Endodermal cell (in vitro differentiated cells): Measurements from ENCODE around the gene GPC6. TPM values are rescaled to one million over a fixed set of nuclear protein-coding genes. Genes with fewer than 3 reads are reported as not detected.

Experiments used
- DNase-seq: peaks from one replicate; pipeline ENCODE4 v3.0.0-alpha.2; 2017
- H3K27ac ChIP-seq: 2 replicates; pipeline ENCODE4 v1.5.1; 2013; ENCODE audit warnings: mild to moderate bottlenecking, low read depth, low read length, moderate library complexity
- H3K27me3 ChIP-seq: 2 replicates; pipeline ENCODE4 v1.6.1; 2013; ENCODE audit warnings: mild to moderate bottlenecking, low read length, moderate library complexity; ENCODE audit not compliant: insufficient read depth, control insufficient read depth, poor library complexity, severe bottlenecking
- H3K36me3 ChIP-seq: 2 replicates; pipeline ENCODE4 v1.7.0; 2013; ENCODE audit warnings: mild to moderate bottlenecking, low read length, moderate library complexity; ENCODE audit not compliant: control insufficient read depth, insufficient read depth
- H3K4me1 ChIP-seq: one replicate; pipeline ENCODE4 v1.7.0; 2013; ENCODE audit warnings: low read length; ENCODE audit not compliant: control insufficient read depth, insufficient read depth
- H3K4me3 ChIP-seq: 2 replicates; pipeline ENCODE4 v1.5.1; 2013; ENCODE audit warnings: mild to moderate bottlenecking, low read length, moderate library complexity
- H3K9ac ChIP-seq: 2 replicates; pipeline ENCODE4 v1.6.1; 2013; ENCODE audit warnings: mild to moderate bottlenecking, low read length, moderate library complexity; ENCODE audit not compliant: poor library complexity, severe bottlenecking; ENCODE audit errors: extremely low read depth
- H3K9me3 ChIP-seq: 2 replicates; pipeline ENCODE4 v1.6.1; 2013; ENCODE audit warnings: mild to moderate bottlenecking, low read length, moderate library complexity; ENCODE audit not compliant: control insufficient read depth
- H3K27ac Mint-ChIP-seq: 2 replicates; pipeline ENCODE4 v1.8.0; 2020; ENCODE audit warnings: mixed read lengths
- H3K27me3 Mint-ChIP-seq: 2 replicates; pipeline ENCODE4 v1.8.0; 2021; ENCODE audit warnings: mild to moderate bottlenecking, mixed read lengths; ENCODE audit not compliant: insufficient read depth
- H3K36me3 Mint-ChIP-seq: 2 replicates; pipeline ENCODE4 v1.8.0; 2020; ENCODE audit warnings: low read depth, mixed read lengths
- H3K4me1 Mint-ChIP-seq: 2 replicates; pipeline ENCODE4 v1.8.0; 2020; ENCODE audit warnings: mixed read lengths
- H3K4me3 Mint-ChIP-seq: 2 replicates; pipeline ENCODE4 v1.8.0; 2020; ENCODE audit warnings: mild to moderate bottlenecking, moderate library complexity, mixed read lengths
- H3K9me3 Mint-ChIP-seq: 2 replicates; pipeline ENCODE4 v1.8.0; 2020; ENCODE audit warnings: mild to moderate bottlenecking, mixed read lengths
- WGBS, 2 experiments: methylation state at CpG; one replicate each; pipeline versions ENCODE4 v1.1.5 to v1.1.7; 2013; ENCODE audit warnings: missing lambda C conversion rate in 2 of 2, mixed read lengths in 1 of 2; ENCODE audit not compliant: insufficient coverage in 1 of 2, insufficient read length in 1 of 2; 5-methylcytosine and 5-hydroxymethylcytosine counted together
- total RNA-seq, 2 donors: library from RNA; stranded (reverse); fragmentation: NEBNext Ultra II Directional in 1 of 2; extraction: Animal tissue kit (Norgen Biotek cat#: 25700) in 1 of 2; gene quantifications; 2 replicates in 1 of 2; 3 replicates in 1 of 2; pipeline ENCODE4 v1.2.1, GENCODE V29; 2021
- TF ChIP-seq, protein P1 (sequence below): fragments of 200-600 bp; sonication (generic); conservative IDR thresholded peaks from 2 replicates; pipeline ENCODE4 v1.5.0; 2021; ENCODE audit warnings: antibody characterized with exemption, mild to moderate bottlenecking

GPC6 gene
- total RNA-seq, 2 donors from 2014 or later: 69.6 to 80.4 TPM

- H3K9ac ChIP-seq: no peak overlapping the region
- H3K36me3 ChIP-seq: no peaks in the 10 kb centered on the region
- Mint-ChIP-seq H3K27ac (no peak overlapping the region), H3K9me3 (no peaks in the 10 kb centered on the region), H3K4me3 (no peak overlapping the region), H3K4me1 (peaks cover 4% of the 10 kb centered on the region), H3K36me3 (no peaks in the 10 kb centered on the region), H3K27me3 (no peaks in the 10 kb centered on the region)
- TF ChIP-seq, protein P1, sequence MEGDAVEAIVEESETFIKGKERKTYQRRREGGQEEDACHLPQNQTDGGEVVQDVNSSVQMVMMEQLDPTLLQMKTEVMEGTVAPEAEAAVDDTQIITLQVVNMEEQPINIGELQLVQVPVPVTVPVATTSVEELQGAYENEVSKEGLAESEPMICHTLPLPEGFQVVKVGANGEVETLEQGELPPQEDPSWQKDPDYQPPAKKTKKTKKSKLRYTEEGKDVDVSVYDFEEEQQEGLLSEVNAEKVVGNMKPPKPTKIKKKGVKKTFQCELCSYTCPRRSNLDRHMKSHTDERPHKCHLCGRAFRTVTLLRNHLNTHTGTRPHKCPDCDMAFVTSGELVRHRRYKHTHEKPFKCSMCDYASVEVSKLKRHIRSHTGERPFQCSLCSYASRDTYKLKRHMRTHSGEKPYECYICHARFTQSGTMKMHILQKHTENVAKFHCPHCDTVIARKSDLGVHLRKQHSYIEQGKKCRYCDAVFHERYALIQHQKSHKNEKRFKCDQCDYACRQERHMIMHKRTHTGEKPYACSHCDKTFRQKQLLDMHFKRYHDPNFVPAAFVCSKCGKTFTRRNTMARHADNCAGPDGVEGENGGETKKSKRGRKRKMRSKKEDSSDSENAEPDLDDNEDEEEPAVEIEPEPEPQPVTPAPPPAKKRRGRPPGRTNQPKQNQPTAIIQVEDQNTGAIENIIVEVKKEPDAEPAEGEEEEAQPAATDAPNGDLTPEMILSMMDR: no peak
- no peaks in the 10 kb centered on the region for H3K27me3 ChIP-seq
- H3K9me3 ChIP-seq: no peaks in the 10 kb centered on the region
- H3K4me1 ChIP-seq: no peaks in the 10 kb centered on the region
- DNase-seq: no peak
- no peak overlapping the region for H3K27ac ChIP-seq
- WGBS, 2 experiments: 71 to 90% methylated on average over 2 of the region's 2 CpGs
- H3K4me3 ChIP-seq: no peak overlapping the region
Measured at GRCh38 chr13:93788456-93788855, 561.8 kb downstream of the GPC6 start.

DNA sequence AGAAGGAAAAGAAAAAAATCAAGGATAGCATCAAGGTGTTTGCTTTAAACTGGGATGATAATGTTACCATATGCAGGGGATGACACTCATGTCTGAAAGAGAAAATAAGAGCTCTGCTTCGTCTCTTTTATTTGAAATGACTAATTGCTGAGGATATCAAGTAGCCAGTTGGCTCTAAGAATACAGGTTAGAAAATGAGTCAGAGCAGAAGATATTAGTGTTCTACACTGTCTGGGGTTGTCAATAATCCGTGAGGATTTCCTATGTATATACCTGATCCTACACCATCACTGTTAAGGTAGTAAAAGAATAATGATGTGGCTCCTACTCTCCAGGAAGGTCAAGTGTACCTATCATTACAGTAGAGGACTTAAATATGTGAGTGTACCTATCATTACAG lies 562.5 kb downstream of the GPC6 start:
- H3K4me3 Mint-ChIP-seq: no peak overlapping the region
- H3K27me3 Mint-ChIP-seq: no peaks in the 10 kb centered on the region
- no peaks in the 10 kb centered on the region for H3K36me3 Mint-ChIP-seq
- Histone ChIP-seq H3K9ac (no peak overlapping the region), H3K9me3 (no peaks in the 10 kb centered on the region), H3K36me3 (no peaks in the 10 kb centered on the region), H3K4me3 (no peak overlapping the region), H3K4me1 (no peaks in the 10 kb centered on the region), H3K27me3 (no peaks in the 10 kb centered on the region), H3K27ac (no peak overlapping the region)
- TF ChIP-seq, protein P1: no peak
- no peaks in the 10 kb centered on the region for H3K9me3 Mint-ChIP-seq
- DNase-seq: no peak
- H3K4me1 Mint-ChIP-seq: peaks cover 4% of the 10 kb centered on the region
- no peak overlapping the region for H3K27ac Mint-ChIP-seq
- 91 to 100% methylated on average over 1 of the region's 2 CpGs for WGBS, 2 experiments

GRCh38 chr13:93794197-93794885 lies 567.7 kb downstream of the GPC6 start:
- H3K4me1 Mint-ChIP-seq: peaks cover 6% of the 10 kb centered on the region
- H3K9me3 Mint-ChIP-seq: no peaks in the 10 kb centered on the region
- DNase-seq: no peak
- H3K36me3 Mint-ChIP-seq: no peaks in the 10 kb centered on the region
- Histone ChIP-seq H3K27me3 (no peaks in the 10 kb centered on the region), H3K4me3 (no peak overlapping the region), H3K9ac (no peak overlapping the region), H3K36me3 (no peaks in the 10 kb centered on the region), H3K27ac (no peak overlapping the region), H3K4me1 (no peaks in the 10 kb centered on the region), H3K9me3 (no peaks in the 10 kb centered on the region)
- no peak overlapping the region for H3K4me3 Mint-ChIP-seq
- H3K27me3 Mint-ChIP-seq: no peaks in the 10 kb centered on the region
- TF ChIP-seq, protein P1: no peak
- 48 to 72% methylated on average over 2 to 3 of the region's 3 CpGs for WGBS, 2 experiments
- no peak overlapping the region for H3K27ac Mint-ChIP-seq
